T-cell (primary cell): Measurements from ENCODE around the gene MRAS. TPM values are rescaled to one million over a fixed set of nuclear protein-coding genes. Genes with fewer than 3 reads are reported as not detected.
"Not testable (repeated sequence)": the region's sequence is repeated elsewhere in the genome, so short reads cannot be mapped to it uniquely, and the experiment has no call there.

Experiments
- ATAC-seq, 4 experiments: fragments of 200-7000 bp in 3 of 4; fragments of 150-1000 bp in 1 of 4; cut with Tn5 transposase; replicated peaks in 1 of 4; 1 replicate in 3 of 4; 2 replicates in 1 of 4; pipeline ENCODE4 v1.10.0; 2021; ENCODE audit warnings: moderate library complexity in 3 of 4, mild to moderate bottlenecking in 2 of 4, moderate number of reproducible peaks in 1 of 4
- CTCF ChIA-PET, 2 donors: fragments of 300-600 bp; sonication (Branson Sonifier 250); formaldehyde crosslinking; loops; one replicate each; lab custom pipeline; 2022; ENCODE audit warnings: antibody characterized with exemption in 2 of 2; lab: Charles Lee
- POLR2A ChIA-PET, 2 donors: fragments of 300-600 bp; sonication (Branson Sonifier 250); formaldehyde crosslinking; loops; one replicate each; lab custom pipeline; 2022; ENCODE audit warnings: antibody characterized with exemption in 2 of 2; lab: Charles Lee
- DNase-seq, 35 experiments: peaks; one replicate each; pipeline versions ENCODE4 v3.0.0 to v3.0.0-alpha.2; 2013 to 2023
- H3K27ac ChIP-seq: one replicate; pipeline ENCODE4 v1.5.1; 2013; ENCODE audit warnings: low read length
- H3K27me3 ChIP-seq, 2 experiments: replicated peaks in 1 of 2; 1 replicate in 1 of 2; 2 replicates in 1 of 2; pipeline versions ENCODE4 v1.6.1 to v1.7.0; 2013; ENCODE audit warnings: low read length in 1 of 2, mixed read lengths in 1 of 2; ENCODE audit not compliant: control insufficient read depth in 2 of 2, insufficient read depth in 2 of 2; ENCODE audit errors: extremely low read depth in 1 of 2
- H3K36me3 ChIP-seq, 2 donors: 1 replicate in 1 of 2; 2 replicates in 1 of 2; pipeline versions ENCODE4 v1.6.1 to v1.7.0; 2013; ENCODE audit warnings: low read length in 1 of 2; ENCODE audit not compliant: control insufficient read depth in 2 of 2, insufficient read depth in 1 of 2; ENCODE audit errors: extremely low read depth in 1 of 2
- H3K4me1 ChIP-seq, 2 experiments: 1 replicate in 1 of 2; 2 replicates in 1 of 2; pipeline versions ENCODE4 v1.6.1 to v1.7.0; 2013; ENCODE audit warnings: low read length in 2 of 2, mixed read lengths in 1 of 2; ENCODE audit not compliant: insufficient read depth in 2 of 2, control insufficient read depth in 1 of 2; ENCODE audit errors: extremely low read depth in 1 of 2
- H3K4me3 ChIP-seq, 2 donors: 1 replicate in 1 of 2; 2 replicates in 1 of 2; pipeline versions ENCODE4 v1.5.1 to v1.7.0; 2013; ENCODE audit warnings: mild to moderate bottlenecking in 2 of 2, low read length in 1 of 2, moderate library complexity in 1 of 2; ENCODE audit not compliant: control insufficient read depth in 1 of 2; ENCODE audit errors: extremely low read depth in 1 of 2
- H3K9me3 ChIP-seq: 2 replicates; pipeline ENCODE4 v1.7.0; 2013
- H3K27ac Mint-ChIP-seq, 2 donors: one replicate each; pipeline ENCODE4 v1.8.0; 2020 to 2021; ENCODE audit warnings: mild to moderate bottlenecking in 2 of 2, mixed read lengths in 2 of 2
- H3K27me3 Mint-ChIP-seq, 2 donors: one replicate each; pipeline ENCODE4 v1.8.0; 2021 to 2022; ENCODE audit warnings: mixed read lengths in 2 of 2
- H3K36me3 Mint-ChIP-seq: one replicate; pipeline ENCODE4 v1.8.0; 2021; ENCODE audit warnings: mixed read lengths
- H3K4me1 Mint-ChIP-seq, 3 donors: one replicate each; pipeline ENCODE4 v1.8.0; 2020 to 2022; ENCODE audit warnings: mixed read lengths in 3 of 3, mild to moderate bottlenecking in 1 of 3
- H3K4me3 Mint-ChIP-seq, 3 donors: one replicate each; pipeline ENCODE4 v1.8.0; 2020 to 2022; ENCODE audit warnings: mild to moderate bottlenecking in 3 of 3, mixed read lengths in 3 of 3, moderate library complexity in 3 of 3
- H3K9me3 Mint-ChIP-seq, 3 donors: one replicate each; pipeline ENCODE4 v1.8.0; 2020 to 2022; ENCODE audit warnings: mixed read lengths in 3 of 3
- WGBS: methylation state at CpG from one replicate; pipeline ENCODE4 v1.1.5; 2013; ENCODE audit warnings: missing lambda C conversion rate; ENCODE audit not compliant: insufficient coverage; 5-methylcytosine and 5-hydroxymethylcytosine counted together
- total RNA-seq, 35 experiments: library from RNA in 6 of 35; stranded (reverse) in 6 of 35; fragments of 120-200 nt in 1 of 35; gene quantifications; one replicate each; pipeline versions ENCODE4 v1.2.1 to v1.2.4 and lab custom pipeline; 2013 to 2026

MRAS gene
- total RNA-seq, 5 donors from 2014 or later (not counting 1 experiment from before 2014, with no cell fraction given) = 0.28 to 0.49 (median 0.42) TPM; not detected in 1

DNA sequence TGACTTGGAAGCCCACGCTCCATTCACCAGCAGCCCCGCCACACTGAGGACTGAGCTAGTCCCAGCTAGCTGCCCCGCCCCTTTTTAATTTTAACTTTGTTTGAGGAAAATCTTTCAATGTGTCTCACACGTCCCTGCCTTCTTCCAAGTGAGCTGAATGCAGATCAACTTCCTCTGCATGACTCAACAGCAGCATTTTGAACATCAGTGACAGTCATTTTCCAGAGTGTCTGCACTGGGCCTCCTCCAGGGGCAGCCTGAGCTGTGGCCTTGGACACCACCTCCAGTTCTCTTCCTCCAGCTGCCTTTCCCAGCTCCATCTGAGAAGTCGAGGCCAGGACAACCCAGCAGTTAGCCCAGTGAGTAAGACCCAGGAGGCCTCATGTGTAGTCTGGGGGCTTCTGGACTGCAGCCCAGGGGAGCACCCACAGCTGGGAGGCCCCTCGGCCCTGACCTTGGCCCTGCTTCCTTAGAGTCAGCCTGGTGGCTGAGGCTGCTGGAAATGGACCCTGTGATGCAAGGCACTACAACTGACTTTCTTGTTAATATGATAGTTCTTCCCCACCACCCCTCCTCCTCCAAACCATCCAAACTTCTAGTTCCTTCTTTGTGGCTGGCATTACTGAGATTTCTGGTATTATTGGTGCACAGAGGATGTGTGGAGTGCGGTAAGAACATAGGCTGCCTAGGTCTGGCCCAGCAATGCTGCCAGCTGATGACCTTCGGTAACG, 64.6 kb downstream of the MRAS start:
- H3K27ac ChIP-seq = no peak overlapping the region
- Mint-ChIP-seq H3K4me1 (no peaks in the 10 kb centered on the region), H3K27ac (no peak overlapping the region), H3K36me3 (no peaks in the 10 kb centered on the region), H3K9me3 (no peaks in the 10 kb centered on the region), H3K27me3 (peaks cover 13 to 29% of the 10 kb centered on the region in 2 donors), H3K4me3 (no peak overlapping the region)
- DNase-seq = no peak
- peaks cover 0 to 31% of the 10 kb centered on the region in 2 experiments for H3K27me3 ChIP-seq
- no peak for ATAC-seq
- no peaks in the 10 kb centered on the region for H3K9me3 ChIP-seq
- ChIA-PET POLR2A (no interaction called here), CTCF (interaction anchor here (0.6 to 1.2 kb wide), 3 partner anchors 11 to 521 kb away, joined by 3 read pairs; no protein-coding TSS in a partner anchor)
- no peak overlapping the region for H3K4me3 ChIP-seq
- no peaks in the 10 kb centered on the region for H3K36me3 ChIP-seq
- 76% methylated on average over 7 of the region's 9 CpGs for WGBS
- peaks cover 0 to 4% of the 10 kb centered on the region in 2 experiments for H3K4me1 ChIP-seq

DNA sequence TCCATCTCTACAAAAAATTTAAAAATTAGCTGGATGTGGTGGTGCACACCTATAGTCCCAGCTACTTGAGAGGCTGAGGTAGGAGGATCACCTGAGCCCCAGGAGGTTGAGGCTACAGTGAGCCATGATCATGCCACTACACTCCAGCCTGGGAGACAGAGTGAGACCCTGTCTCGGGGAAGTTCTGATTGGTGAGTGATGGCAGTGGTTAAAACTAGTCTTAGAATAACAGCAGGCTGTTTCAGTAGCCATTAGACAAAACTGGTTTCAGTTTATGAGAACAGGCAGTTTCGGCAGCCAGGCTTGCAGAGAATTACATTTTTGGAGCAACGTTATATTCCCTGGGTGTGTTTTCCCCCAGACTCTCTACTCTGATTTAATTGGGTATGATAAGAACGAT, 67.9 kb downstream of the MRAS start:
- CTCF ChIA-PET, ATAC-seq, H3K36me3 ChIP-seq, H3K4me3 ChIP-seq, DNase-seq, H3K9me3 ChIP-seq, H3K36me3 Mint-ChIP-seq, H3K27ac Mint-ChIP-seq, H3K9me3 Mint-ChIP-seq, H3K4me1 Mint-ChIP-seq, H3K4me3 Mint-ChIP-seq, POLR2A ChIA-PET, H3K4me1 ChIP-seq, H3K27ac ChIP-seq: not testable (repeated sequence)
- peaks cover 9 to 23% of the 10 kb centered on the region in 2 donors for H3K27me3 Mint-ChIP-seq
- 57% methylated on average over 1 of the region's 4 CpGs for WGBS
- H3K27me3 ChIP-seq = peaks cover 0 to 28% of the 10 kb centered on the region in 2 experiments

DNA sequence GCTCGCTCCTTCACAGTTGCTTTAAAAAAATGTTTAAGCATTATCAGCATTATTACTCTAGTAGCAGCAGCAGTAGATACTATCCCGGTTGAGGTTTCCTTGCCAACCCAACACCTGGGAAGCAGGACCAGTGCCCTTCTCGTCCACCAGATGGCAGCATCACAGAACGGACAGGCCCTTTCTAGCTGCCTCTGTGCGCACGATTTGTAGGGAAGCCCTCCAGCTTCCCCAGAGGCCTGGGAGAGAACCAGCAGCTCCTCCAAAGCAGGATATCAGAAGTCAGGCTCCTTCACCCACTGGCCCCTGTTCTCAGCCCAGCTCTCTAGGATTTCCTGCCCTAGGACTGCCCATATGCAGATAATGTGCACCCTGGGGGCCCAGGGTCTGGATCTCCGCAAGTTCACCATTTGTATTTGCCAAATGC, 69.2 kb downstream of the MRAS start:
- no peaks in the 10 kb centered on the region for H3K36me3 ChIP-seq
- H3K9me3 Mint-ChIP-seq = peaks cover 0 to 2% (median 0%) of the 10 kb centered on the region in 3 donors
- H3K9me3 ChIP-seq = no peaks in the 10 kb centered on the region
- H3K27ac ChIP-seq = no peak overlapping the region
- H3K27me3 ChIP-seq = peaks cover 0 to 28% of the 10 kb centered on the region in 2 experiments
- ATAC-seq (peak; percentile 47 to 73 (median 58)), DNase-seq (peak in 34 of 35 experiments; percentile 11 to 73 (median 44))
- peaks cover 0 to 4% of the 10 kb centered on the region in 2 experiments for H3K4me1 ChIP-seq
- H3K4me3 ChIP-seq = no peak overlapping the region
- H3K27ac Mint-ChIP-seq = no peak overlapping the region
- no peaks in the 10 kb centered on the region for H3K36me3 Mint-ChIP-seq
- ChIA-PET CTCF (interaction anchor here (0.5 to 3.1 kb wide), 14 partner anchors 10 to 605 kb away, joined by 3 to 31 read pairs (median 4); partner anchors contain the start of gene ESYT3 (in 1 of the 2)), POLR2A (no interaction called here)
- WGBS = 21% methylated on average over 6 of the region's 7 CpGs
- H3K27me3 Mint-ChIP-seq = peaks cover 4 to 23% of the 10 kb centered on the region in 2 donors
- H3K4me1 Mint-ChIP-seq = no peaks in the 10 kb centered on the region
- no peak overlapping the region for H3K4me3 Mint-ChIP-seq

DNA sequence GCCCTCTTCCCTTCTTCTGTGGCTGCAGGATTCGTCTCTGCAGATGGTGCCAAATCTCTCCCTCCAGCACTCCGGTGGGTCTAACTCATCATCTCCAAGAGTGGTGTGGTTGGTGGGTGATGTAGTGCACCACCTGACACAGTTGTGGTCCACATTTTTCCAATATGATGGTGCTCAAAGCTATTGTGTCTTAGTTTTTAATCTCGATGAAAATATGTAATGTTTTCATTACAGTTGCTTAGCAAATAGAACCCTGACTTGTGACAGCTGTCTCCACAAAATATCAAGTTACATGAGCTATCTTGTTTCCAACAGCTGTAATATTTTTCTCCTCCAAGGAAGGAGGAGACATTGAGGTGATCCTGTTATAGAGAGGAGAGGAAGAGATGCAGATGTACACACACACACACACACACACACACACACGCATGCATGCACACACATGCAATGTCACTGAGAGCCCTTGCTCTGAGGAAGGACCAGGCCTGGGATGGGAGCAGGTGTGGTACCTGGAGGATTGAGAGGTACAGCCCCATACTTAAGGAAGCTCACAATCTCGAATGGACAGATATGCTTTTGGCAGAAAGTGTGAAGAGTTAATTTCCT, 70.3 kb downstream of the MRAS start:
- POLR2A ChIA-PET = interaction anchor here in 1 of 2 donors (0.6 kb wide), 1 partner anchor 591 kb away, joined by 4 read pairs; no protein-coding TSS in a partner anchor
- ATAC-seq (no peak), DNase-seq (no peak)
- Mint-ChIP-seq H3K27me3 (peaks cover 4 to 23% of the 10 kb centered on the region in 2 donors), H3K4me3 (no peak overlapping the region), H3K27ac (no peak overlapping the region), H3K4me1 (no peaks in the 10 kb centered on the region), H3K36me3 (no peaks in the 10 kb centered on the region), H3K9me3 (peaks cover 0 to 2% (median 0%) of the 10 kb centered on the region in 3 donors)
- CTCF ChIA-PET = interaction anchor here (0.5 to 3.1 kb wide), 13 partner anchors 11 to 910 kb away, joined by 3 to 31 read pairs (median 5); no protein-coding TSS in a partner anchor
- no CpG with 5 or more reads among the region's 5 CpGs for WGBS
- Histone ChIP-seq H3K4me1 (peaks cover 0 to 4% of the 10 kb centered on the region in 2 experiments), H3K36me3 (no peaks in the 10 kb centered on the region), H3K9me3 (no peaks in the 10 kb centered on the region), H3K4me3 (no peak overlapping the region), H3K27ac (no peak overlapping the region), H3K27me3 (peaks cover 0 to 28% of the 10 kb centered on the region in 2 experiments)

GRCh38 chr3:138423316-138423715, 74.9 kb downstream of the MRAS start:
- H3K27ac Mint-ChIP-seq = no peak overlapping the region
- CTCF ChIA-PET = interaction anchor here in 1 of 2 donors (0.7 kb wide), 1 partner anchor 11 kb away, joined by 3 read pairs; no protein-coding TSS in a partner anchor
- POLR2A ChIA-PET = no interaction called here
- no CpG with 5 or more reads among the region's 1 CpG for WGBS
- ATAC-seq = no peak
- H3K27me3 Mint-ChIP-seq = peaks cover 0 to 2% of the 10 kb centered on the region in 2 donors
- Histone ChIP-seq H3K9me3 (no peaks in the 10 kb centered on the region), H3K36me3 (no peaks in the 10 kb centered on the region), H3K27me3 (peaks cover 0 to 8% of the 10 kb centered on the region in 2 experiments), H3K4me3 (no peak overlapping the region), H3K4me1 (no peaks in the 10 kb centered on the region), H3K27ac (no peak overlapping the region)
- H3K9me3 Mint-ChIP-seq = peaks cover 0 to 2% (median 0%) of the 10 kb centered on the region in 3 donors
- no peaks in the 10 kb centered on the region for H3K36me3 Mint-ChIP-seq
- H3K4me1 Mint-ChIP-seq = no peaks in the 10 kb centered on the region
- no peak for DNase-seq
- no peak overlapping the region for H3K4me3 Mint-ChIP-seq

GRCh38 chr3:138424323-138424722, 75.9 kb downstream of the MRAS start:
- POLR2A ChIA-PET = no interaction called here
- no peak for DNase-seq
- 71% methylated on average over 1 of the region's 2 CpGs for WGBS
- H3K36me3 ChIP-seq = no peaks in the 10 kb centered on the region
- H3K27ac ChIP-seq = no peak overlapping the region
- no peaks in the 10 kb centered on the region for H3K4me1 ChIP-seq
- no peaks in the 10 kb centered on the region for H3K9me3 ChIP-seq
- no peak for ATAC-seq
- H3K27me3 ChIP-seq = peaks cover 0 to 6% of the 10 kb centered on the region in 2 experiments
- H3K9me3 Mint-ChIP-seq = peaks cover 0 to 2% (median 0%) of the 10 kb centered on the region in 3 donors
- H3K36me3 Mint-ChIP-seq = no peaks in the 10 kb centered on the region
- H3K4me3 ChIP-seq = no peak overlapping the region
- H3K4me1 Mint-ChIP-seq = no peaks in the 10 kb centered on the region
- H3K4me3 Mint-ChIP-seq = no peak overlapping the region
- peaks cover 2 to 4% of the 10 kb centered on the region in 2 donors for H3K27me3 Mint-ChIP-seq
- H3K27ac Mint-ChIP-seq = no peak overlapping the region
- CTCF ChIA-PET = interaction anchor here in 1 of 2 donors (0.7 kb wide), 1 partner anchor 12 kb away, joined by 3 read pairs; no protein-coding TSS in a partner anchor
